Small intestine (tissue), 7 donors: ENCODE results near the gene PEX14. TPM values are rescaled to one million over a fixed set of nuclear protein-coding genes. Genes with fewer than 3 reads are reported as not detected.

Experiments used
- DNase-seq, 2 donors: peaks; one replicate each; pipeline versions ENCODE4 v3.0.0 to v3.0.0-alpha.2; 2013
- FAIRE-seq: peaks from 2 replicates; lab custom pipeline; 2012; peaks lifted over from hg19 to GRCh38; lab: Jason Lieb, UNC
- H3K27ac ChIP-seq, 3 donors: one replicate each; pipeline ENCODE4 v1.5.1; 2013; ENCODE audit warnings: low read length in 2 of 3, mild to moderate bottlenecking in 2 of 3, control low read depth in 1 of 3, inconsistent platforms in 1 of 3, low read depth in 1 of 3, moderate library complexity in 1 of 3
- H3K27me3 ChIP-seq, 3 donors: one replicate each; pipeline ENCODE4 v1.6.1; 2013; ENCODE audit warnings: low read length in 3 of 3, inconsistent platforms in 1 of 3; ENCODE audit not compliant: control insufficient read depth in 3 of 3, insufficient read depth in 3 of 3
- H3K36me3 ChIP-seq, 3 donors: one replicate each; pipeline ENCODE4 v1.6.1; 2013; ENCODE audit warnings: low read length in 3 of 3, inconsistent platforms in 1 of 3, low read depth in 1 of 3, mild to moderate bottlenecking in 1 of 3, moderate library complexity in 1 of 3; ENCODE audit not compliant: control insufficient read depth in 3 of 3, insufficient read depth in 2 of 3
- H3K4me1 ChIP-seq, 3 donors: one replicate each; pipeline ENCODE4 v1.6.1; 2013; ENCODE audit warnings: low read length in 2 of 3, inconsistent platforms in 1 of 3, low read depth in 1 of 3, mild to moderate bottlenecking in 1 of 3, moderate library complexity in 1 of 3; ENCODE audit not compliant: control insufficient read depth in 3 of 3, insufficient read depth in 2 of 3
- H3K4me3 ChIP-seq, 3 donors: one replicate each; pipeline ENCODE4 v1.5.1; 2013; ENCODE audit warnings: low read length in 3 of 3, control low read depth in 1 of 3, inconsistent platforms in 1 of 3, low read depth in 1 of 3, mild to moderate bottlenecking in 1 of 3, moderate library complexity in 1 of 3
- H3K9me3 ChIP-seq, 2 donors: one replicate each; pipeline ENCODE4 v1.6.1; 2013; ENCODE audit warnings: low read depth in 1 of 2, low read length in 1 of 2; ENCODE audit not compliant: control insufficient read depth in 2 of 2, insufficient read depth in 1 of 2
- WGBS, 3 donors: extraction: QIAGEN DNeasy Blood & Tissue Kit; methylation state at CpG; one replicate each; pipeline ENCODE4 v1.1.7; 2013; 5-methylcytosine and 5-hydroxymethylcytosine counted together
- polyA plus RNA-seq, 4 donors: library from polyadenylated mRNA; stranded (reverse) in 3 of 4; unstranded in 1 of 4; fragments of 200-250 nt in 3 of 4; fragments of 120-200 nt in 1 of 4; gene quantifications; one replicate each; pipeline versions ENCODE4 v1.2.1 to v1.2.3, GENCODE V29; 2013
- donor health status: healthy with polysubstance abuse.
- donor health status: control.
- donor health status: control.
- donor health status: Bipolar disorder and iron deficiency.
- donor health status: healthy.

The PEX14 gene
- polyA plus RNA-seq, 4 donors, result 15.9 to 26.9 (median 24.7) TPM

- Histone ChIP-seq H3K27ac (no peak overlapping the region), H3K36me3 (peaks cover 12 to 100% (median 35%) of the 10 kb centered on the region in 3 donors), H3K4me1 (peaks cover 0 to 15% (median 0%) of the 10 kb centered on the region in 3 donors), H3K27me3 (no peaks in the 10 kb centered on the region), H3K4me3 (no peak overlapping the region), H3K9me3 (no peaks in the 10 kb centered on the region)
- WGBS, 3 donors, result 84 to 90% (median 90%) methylated on average over 32 of the region's 32 CpGs
- FAIRE-seq, result no peak
- no peak for DNase-seq
These were observed 169.8 kb downstream of the PEX14 start for GRCh38 chr1:10644307-10645128.

GRCh38 chr1:10646347-10646861 is 171.7 kb downstream of the PEX14 start:
- Histone ChIP-seq H3K4me1 (peaks cover 0 to 2% (median 0%) of the 10 kb centered on the region in 3 donors), H3K36me3 (peaks cover 12 to 95% (median 42%) of the 10 kb centered on the region in 3 donors), H3K27me3 (no peaks in the 10 kb centered on the region), H3K27ac (no peak overlapping the region), H3K9me3 (no peaks in the 10 kb centered on the region), H3K4me3 (no peak overlapping the region)
- 43 to 72% (median 59%) methylated on average over 10 to 12 of the region's 12 CpGs for WGBS, 3 donors
- DNase-seq (peak; percentile 20 to 76), FAIRE-seq (no peak)

GRCh38 chr1:10647414-10648170 is 172.8 kb downstream of the PEX14 start:
- H3K9me3 ChIP-seq, result no peaks in the 10 kb centered on the region
- FAIRE-seq, result no peak
- H3K27me3 ChIP-seq, result no peaks in the 10 kb centered on the region
- no peak overlapping the region for H3K27ac ChIP-seq
- peaks cover 9 to 94% (median 34%) of the 10 kb centered on the region in 3 donors for H3K36me3 ChIP-seq
- no peaks in the 10 kb centered on the region for H3K4me1 ChIP-seq
- DNase-seq, result no peak
- WGBS, 3 donors, result 87 to 93% (median 92%) methylated on average over 38 of the region's 38 CpGs
- H3K4me3 ChIP-seq, result no peak overlapping the region

- DNase-seq (no peak), FAIRE-seq (no peak)
- WGBS, 3 donors, result 86 to 93% (median 90%) methylated on average over 27 to 32 of the region's 32 CpGs
- no peak overlapping the region for H3K4me3 ChIP-seq
- no peaks in the 10 kb centered on the region for H3K9me3 ChIP-seq
- H3K27me3 ChIP-seq, result no peaks in the 10 kb centered on the region
- peaks cover 4 to 94% (median 30%) of the 10 kb centered on the region in 3 donors for H3K36me3 ChIP-seq
- H3K27ac ChIP-seq, result no peak overlapping the region
- no peaks in the 10 kb centered on the region for H3K4me1 ChIP-seq
These were observed 174.2 kb downstream of the PEX14 start for GRCh38 chr1:10648689-10649516.

- H3K9me3 ChIP-seq, result no peaks in the 10 kb centered on the region
- FAIRE-seq, result no peak
- H3K4me3 ChIP-seq, result no peak overlapping the region
- H3K27ac ChIP-seq, result no peak overlapping the region
- 72 to 91% (median 89%) methylated on average over 29 to 30 of the region's 30 CpGs for WGBS, 3 donors
- no peaks in the 10 kb centered on the region for H3K27me3 ChIP-seq
- no peak for DNase-seq
- H3K36me3 ChIP-seq, result peaks cover 8 to 94% (median 28%) of the 10 kb centered on the region in 3 donors
- H3K4me1 ChIP-seq, result no peaks in the 10 kb centered on the region
These were observed 174.9 kb downstream of the PEX14 start for GRCh38 chr1:10649517-10650201.

GRCh38 chr1:10650556-10651388 is 176.0 kb downstream of the PEX14 start:
- DNase-seq, result no peak
- no peak for FAIRE-seq
- 83 to 93% (median 89%) methylated on average over 40 of the region's 40 CpGs for WGBS, 3 donors
- Histone ChIP-seq H3K36me3 (peaks cover 5 to 94% (median 23%) of the 10 kb centered on the region in 3 donors), H3K4me1 (no peaks in the 10 kb centered on the region), H3K9me3 (no peaks in the 10 kb centered on the region), H3K4me3 (no peak overlapping the region), H3K27me3 (no peaks in the 10 kb centered on the region), H3K27ac (no peak overlapping the region)

GRCh38 chr1:10651389-10651766 is 176.6 kb downstream of the PEX14 start:
- 79 to 95% (median 86%) methylated on average over 19 of the region's 19 CpGs for WGBS, 3 donors
- Histone ChIP-seq H3K27me3 (no peaks in the 10 kb centered on the region), H3K36me3 (peaks cover 5 to 94% (median 21%) of the 10 kb centered on the region in 3 donors), H3K9me3 (no peaks in the 10 kb centered on the region), H3K4me3 (no peak overlapping the region), H3K4me1 (no peaks in the 10 kb centered on the region), H3K27ac (no peak overlapping the region)
- DNase-seq (no peak), FAIRE-seq (no peak)
